Measurements from ENCODE around the gene C1orf52. TPM values are rescaled to one million over a fixed set of nuclear protein-coding genes. Genes with fewer than 3 reads are reported as not detected.

Gene C1orf52
- total and polyA plus RNA-seq, 9 of the 15 experiments (the other 6 are each of a cell fraction or from before 2014, with no cell fraction given): 17.0 to 38.5 (median 33.0) TPM

DNA sequence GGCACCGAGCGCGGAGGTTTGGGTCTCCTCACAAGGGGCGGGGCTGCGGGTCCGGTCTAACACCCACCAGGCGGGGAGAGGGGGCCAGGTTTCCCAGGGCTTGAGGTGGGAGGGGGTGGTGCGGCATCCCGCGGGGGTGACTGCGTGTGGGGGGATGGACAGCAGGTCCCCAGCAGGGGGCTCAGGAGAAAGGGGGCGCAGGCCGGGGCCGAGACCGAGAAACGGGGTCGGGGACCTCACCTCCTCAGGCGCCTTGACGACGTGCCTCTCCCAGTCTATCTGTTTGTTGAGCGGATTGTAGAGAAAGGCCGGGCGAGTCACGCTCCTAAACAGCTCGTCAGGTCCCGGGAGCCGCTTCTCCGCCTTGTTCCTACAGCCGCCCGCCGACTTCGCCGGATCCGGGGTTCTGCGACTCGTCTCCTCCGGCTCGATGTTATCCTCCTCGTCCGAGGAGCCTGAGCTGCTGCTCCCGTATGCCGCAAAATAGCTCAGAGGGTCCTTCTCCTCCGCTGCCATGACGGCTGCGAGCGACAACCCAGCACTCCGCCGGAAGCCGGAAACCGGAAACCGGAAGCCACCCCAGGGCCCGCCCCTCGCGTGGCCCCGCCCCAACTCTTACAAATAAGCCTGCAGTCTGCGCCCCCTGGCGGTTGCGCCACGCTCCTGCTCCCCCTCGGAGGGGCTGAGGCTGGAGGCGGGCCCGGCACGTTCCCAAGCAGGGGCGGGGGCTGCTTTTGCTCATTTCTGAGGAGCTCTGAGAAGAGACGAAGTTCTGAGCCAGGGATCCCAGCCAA is at the start of gene C1orf52 (continued):
- TF ChIP-seq TEAD4 (IDR thresholded peaks at IDR 0.05; ENCODE audit: low read length) (peak; percentile 38; the same call in 1 of the 2 replicates), TEAD4 (CRISPR knock-in tag; IDR thresholded peaks at IDR 0.05; ENCODE audit: borderline replicate concordance) (no peak), SIN3B (IDR thresholded peaks at IDR 0.05; ENCODE audit: low read depth) (peak; percentile 86), GABPB1 (CRISPR knock-in tag; IDR thresholded peaks at IDR 0.05) (peak; percentile 93), CBX5 (IDR thresholded peaks at IDR 0.05; ENCODE audit: borderline replicate concordance, low read depth) (no peak), BDP1 (IDR thresholded peaks at IDR 0.05; ENCODE audit: insufficient read depth, insufficient read length) (no peak), ARID1B (IDR thresholded peaks at IDR 0.05) (no peak), CHD1 (IDR thresholded peaks at IDR 0.05; ENCODE audit: low read length) (peak; percentile 63), ZSCAN32 (CRISPR knock-in tag; IDR thresholded peaks at IDR 0.05) (no peak), MIER1 (IDR thresholded peaks at IDR 0.05; ENCODE audit: low read depth) (no peak), ZNF764 (CRISPR knock-in tag; IDR thresholded peaks at IDR 0.05; ENCODE audit: low read depth) (no peak), RNF2 (IDR thresholded peaks at IDR 0.05) (peak; percentile 34; the same call in 1 of the 2 replicates), EHMT2 (IDR thresholded peaks at IDR 0.05) (no peak), ETV5 (CRISPR knock-in tag; IDR thresholded peaks at IDR 0.05; ENCODE audit: low read depth) (peak; percentile 81), ILF3 (IDR thresholded peaks at IDR 0.05; ENCODE audit: borderline replicate concordance) (no peak), OTX1 (CRISPR knock-in tag; IDR thresholded peaks at IDR 0.05) (no peak), MXI1 (IDR thresholded peaks at IDR 0.05; ENCODE audit: low read depth, low read length) (no peak), HNRNPH1 (optimal IDR thresholded peaks at IDR 0.05; ENCODE audit: low read depth, low read length) (no peak), SMAD2 (IDR thresholded peaks at IDR 0.05; ENCODE audit: low read depth, low read length) (no peak), ZNF77 (CRISPR knock-in tag; IDR thresholded peaks at IDR 0.05) (no peak), ZZZ3 (IDR thresholded peaks at IDR 0.05) (no peak), STAT5A (IDR thresholded peaks at IDR 0.05; ENCODE audit: borderline replicate concordance, low read length) (no peak), HIVEP1 (CRISPR knock-in tag; IDR thresholded peaks at IDR 0.05) (no peak), RBM22 (IDR thresholded peaks at IDR 0.05; ENCODE audit: low read depth, low read length, poor library complexity, severe bottlenecking) (no peak)
- TF ChIP-seq, protein P1, sequence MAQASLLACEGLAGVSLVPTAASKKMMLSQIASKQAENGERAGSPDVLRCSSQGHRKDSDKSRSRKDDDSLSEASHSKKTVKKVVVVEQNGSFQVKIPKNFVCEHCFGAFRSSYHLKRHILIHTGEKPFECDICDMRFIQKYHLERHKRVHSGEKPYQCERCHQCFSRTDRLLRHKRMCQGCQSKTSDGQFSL (CRISPR knock-in tag; IDR thresholded peaks at IDR 0.05): no peak
- TF ChIP-seq, protein P1 (tag; IDR thresholded peaks at IDR 0.05): no peak
- TF ChIP-seq, protein P2, sequence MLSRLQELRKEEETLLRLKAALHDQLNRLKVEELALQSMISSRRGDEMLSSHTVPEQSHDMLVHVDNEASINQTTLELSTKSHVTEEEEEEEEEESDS (CRISPR knock-in tag; IDR thresholded peaks at IDR 0.05): no peak
- TF ChIP-seq, protein P3, sequence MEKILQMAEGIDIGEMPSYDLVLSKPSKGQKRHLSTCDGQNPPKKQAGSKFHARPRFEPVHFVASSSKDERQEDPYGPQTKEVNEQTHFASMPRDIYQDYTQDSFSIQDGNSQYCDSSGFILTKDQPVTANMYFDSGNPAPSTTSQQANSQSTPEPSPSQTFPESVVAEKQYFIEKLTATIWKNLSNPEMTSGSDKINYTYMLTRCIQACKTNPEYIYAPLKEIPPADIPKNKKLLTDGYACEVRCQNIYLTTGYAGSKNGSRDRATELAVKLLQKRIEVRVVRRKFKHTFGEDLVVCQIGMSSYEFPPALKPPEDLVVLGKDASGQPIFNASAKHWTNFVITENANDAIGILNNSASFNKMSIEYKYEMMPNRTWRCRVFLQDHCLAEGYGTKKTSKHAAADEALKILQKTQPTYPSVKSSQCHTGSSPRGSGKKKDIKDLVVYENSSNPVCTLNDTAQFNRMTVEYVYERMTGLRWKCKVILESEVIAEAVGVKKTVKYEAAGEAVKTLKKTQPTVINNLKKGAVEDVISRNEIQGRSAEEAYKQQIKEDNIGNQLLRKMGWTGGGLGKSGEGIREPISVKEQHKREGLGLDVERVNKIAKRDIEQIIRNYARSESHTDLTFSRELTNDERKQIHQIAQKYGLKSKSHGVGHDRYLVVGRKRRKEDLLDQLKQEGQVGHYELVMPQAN (IDR thresholded peaks at IDR 0.05; ENCODE audit: borderline replicate concordance): peak; percentile 87
- TF ChIP-seq, protein P4, sequence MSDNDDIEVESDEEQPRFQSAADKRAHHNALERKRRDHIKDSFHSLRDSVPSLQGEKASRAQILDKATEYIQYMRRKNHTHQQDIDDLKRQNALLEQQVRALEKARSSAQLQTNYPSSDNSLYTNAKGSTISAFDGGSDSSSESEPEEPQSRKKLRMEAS (CRISPR knock-in tag; IDR thresholded peaks at IDR 0.05): no peak; the same call in 1 of the 2 replicates
